NCI-H187 (cell line): ENCODE results near the gene TNN.
A peak's percentile ranks its signal among the peaks of the same experiment; 100 is the strongest.

Experiments used
- DNase-seq, 2 experiments: peaks; one replicate each; lab custom pipeline; 2025; lab: John Stamatoyannopoulos, UW

Gene TNN

GRCh38 chr1:175174309-175175102, 106.9 kb downstream of the TNN start:
- DNase-seq, result no peak

GRCh38 chr1:175176246-175176645, 108.6 kb downstream of the TNN start:
- DNase-seq, result no peak

GRCh38 chr1:175178056-175178455, 110.4 kb downstream of the TNN start:
- no peak for DNase-seq

- no peak for DNase-seq
These were observed 110.8 kb downstream of the TNN start for GRCh38 chr1:175178456-175178855.

GRCh38 chr1:175179837-175180590, 112.4 kb downstream of the TNN start:
- DNase-seq, result no peak

- no peak for DNase-seq
These were observed 114.6 kb downstream of the TNN start for GRCh38 chr1:175182201-175182746.

- no peak for DNase-seq
These were observed 116.0 kb downstream of the TNN start for GRCh38 chr1:175183586-175183985.

- DNase-seq, result no peak
These were observed 118.3 kb downstream of the TNN start for GRCh38 chr1:175185903-175186302.

GRCh38 chr1:175186433-175187160, 119.0 kb downstream of the TNN start:
- no peak for DNase-seq

- DNase-seq, result no peak
These were observed 121.3 kb downstream of the TNN start for GRCh38 chr1:175188936-175189335.

- no peak for DNase-seq
These were observed 124.0 kb downstream of the TNN start for GRCh38 chr1:175191659-175192058.

- DNase-seq, result peak in 1 of 2 experiments; percentile 24
These were observed 124.5 kb downstream of the TNN start for GRCh38 chr1:175192111-175192629.

GRCh38 chr1:175192630-175193526, 125.2 kb downstream of the TNN start, which contains the start of gene KIAA0040:
Gene KIAA0040, minus strand, starts transcription at chr1:175192776. Its CDS starts 31,763 bp downstream, at chr1:175161013.
- DNase-seq, result no peak

- no peak for DNase-seq
These were observed 125.9 kb downstream of the TNN start for GRCh38 chr1:175193527-175193910.

GRCh38 chr1:175195281-175195680, 127.6 kb downstream of the TNN start:
- DNase-seq, result no peak

GRCh38 chr1:175195798-175196197, 128.2 kb downstream of the TNN start:
- DNase-seq, result no peak

- no peak for DNase-seq
These were observed 129.9 kb downstream of the TNN start for GRCh38 chr1:175197531-175197930.
